NCI-H2081 treated with DMSO at 0.1 percent for 48 hours (cell line): ENCODE results near the gene THSD7A.

Experiments
- DNase-seq: peaks from one replicate; lab custom pipeline; 2025; lab: John Stamatoyannopoulos, UW

Gene THSD7A

GRCh38 chr7:11507929-11508328, 324.1 kb downstream of the THSD7A start:
- DNase-seq: no peak

- no peak for DNase-seq
Observed at GRCh38 chr7:11506417-11506816, 325.6 kb downstream of the THSD7A start.

- no peak for DNase-seq
Observed at GRCh38 chr7:11505471-11505985, 326.5 kb downstream of the THSD7A start.

GRCh38 chr7:11492307-11492706, 339.7 kb downstream of the THSD7A start:
- no peak for DNase-seq

GRCh38 chr7:11491811-11492210, 340.2 kb downstream of the THSD7A start:
- DNase-seq: no peak

GRCh38 chr7:11489280-11489679, 342.7 kb downstream of the THSD7A start:
- no peak for DNase-seq

GRCh38 chr7:11486271-11486670, 345.7 kb downstream of the THSD7A start:
- DNase-seq: no peak

- no peak for DNase-seq
Observed at GRCh38 chr7:11485636-11486035, 346.4 kb downstream of the THSD7A start.

- DNase-seq: no peak
Observed at GRCh38 chr7:11480143-11480542, 351.9 kb downstream of the THSD7A start.

- DNase-seq: no peak
Observed at GRCh38 chr7:11478882-11479281, 353.1 kb downstream of the THSD7A start.

GRCh38 chr7:11478426-11478825, 353.6 kb downstream of the THSD7A start:
- no peak for DNase-seq

GRCh38 chr7:11474902-11475585, 357.0 kb downstream of the THSD7A start:
- DNase-seq: no peak

- DNase-seq: no peak
Observed at GRCh38 chr7:11473807-11474424, 358.1 kb downstream of the THSD7A start.

GRCh38 chr7:11473220-11473619, 358.8 kb downstream of the THSD7A start:
- DNase-seq: no peak

GRCh38 chr7:11472646-11473045, 359.4 kb downstream of the THSD7A start:
- no peak for DNase-seq

GRCh38 chr7:11471255-11471654, 360.7 kb downstream of the THSD7A start:
- DNase-seq: no peak

- DNase-seq: no peak
Observed at GRCh38 chr7:11469028-11469745, 362.8 kb downstream of the THSD7A start.

GRCh38 chr7:11466517-11467105, 365.4 kb downstream of the THSD7A start:
- no peak for DNase-seq

- DNase-seq: no peak
Observed at GRCh38 chr7:11464624-11465023, 367.4 kb downstream of the THSD7A start.

- DNase-seq: no peak
Observed at GRCh38 chr7:11461946-11462345, 370.1 kb downstream of the THSD7A start.

GRCh38 chr7:11458736-11459483, 373.1 kb downstream of the THSD7A start:
- no peak for DNase-seq

GRCh38 chr7:11457419-11457818, 374.6 kb downstream of the THSD7A start:
- DNase-seq: no peak
